Renal cortex interstitium (tissue), 11 donors: Measurements from ENCODE around the gene PEDS1. TPM values are rescaled to one million over a fixed set of nuclear protein-coding genes. Genes with fewer than 3 reads are reported as not detected.
"Not testable (repeated sequence)": the region's sequence is repeated elsewhere in the genome, so short reads cannot be mapped to it uniquely, and the experiment has no call there.

ENCODE experiments used
- DNase-seq, 11 donors: peaks; one replicate each; pipeline ENCODE4 v3.0.0-alpha.2; 2013; ENCODE audit warnings: low read depth in 9 of 11, low spot score in 4 of 11; ENCODE audit errors: extremely low read depth in 1 of 11
- polyA plus RNA-seq, 3 donors: library from polyadenylated mRNA; unstranded; fragments of 120-200 nt; gene quantifications; one replicate each; pipeline ENCODE4 v1.2.1, GENCODE V29; 2013; ENCODE audit not compliant: insufficient read length in 3 of 3

The PEDS1 gene
- polyA plus RNA-seq, 3 donors, result 22.9 to 25.3 (median 24.7) TPM

GRCh38 chr20:50108556-50109235, 44.8 kb downstream of the PEDS1 start:
- no peak for DNase-seq

GRCh38 chr20:50107796-50108331, 45.7 kb downstream of the PEDS1 start:
- no peak for DNase-seq

GRCh38 chr20:50107086-50107660, 46.4 kb downstream of the PEDS1 start:
- no peak for DNase-seq

- DNase-seq, result not testable (repeated sequence)
Measured at GRCh38 chr20:50106669-50107068, 46.9 kb downstream of the PEDS1 start.

Other genes with a start within 250 kb of the PEDS1 start
- gene SPATA2, start 238.2 kb downstream of the PEDS1 start, polyA plus RNA-seq, result 10 to 100 TPM in 1 of 3 donors, 1 to 10 TPM in 2; 9.3 to 11.1 (median 9.9) TPM
- 10 to 100 TPM; 66.1 to 86.6 (median 74.4) TPM for gene RNF114, start 217.3 kb downstream of the PEDS1 start, polyA plus RNA-seq
- gene SNAI1, start 170.7 kb downstream of the PEDS1 start, polyA plus RNA-seq, result 10 to 100 TPM in 2 of 3 donors, 1 to 10 TPM in 1; 9.6 to 14.3 (median 14.2) TPM
- 100 to 1,000 TPM; 149 to 170 (median 149) TPM for gene UBE2V1, start 40.6 kb downstream of the PEDS1 start, polyA plus RNA-seq
- 1 to 10 TPM; 2.9 to 6.7 (median 5.5) TPM for gene CEBPB, start 37.1 kb upstream of the PEDS1 start, polyA plus RNA-seq